Activated CD4-positive, alpha-beta T cell treated with anti-CD3 and anti-CD28 coated beads, Interleukin-10, Interleukin-2, amounts not matched to agents 100 ng/mL and 50 ng/mL, durations not matched to agents 16 hours and 8 hours (primary cell): ENCODE measurements around the gene SLC4A2.

Experiments used
- DNase-seq: peaks from one replicate; pipeline ENCODE4 v3.0.0-alpha.2; 2020

Gene SLC4A2

GRCh38 chr7:151081170-151082101, 22.0 kb downstream of the SLC4A2 start:
- no peak for DNase-seq

GRCh38 chr7:151082141-151083070, 23.0 kb downstream of the SLC4A2 start:
- DNase-seq: no peak

DNA sequence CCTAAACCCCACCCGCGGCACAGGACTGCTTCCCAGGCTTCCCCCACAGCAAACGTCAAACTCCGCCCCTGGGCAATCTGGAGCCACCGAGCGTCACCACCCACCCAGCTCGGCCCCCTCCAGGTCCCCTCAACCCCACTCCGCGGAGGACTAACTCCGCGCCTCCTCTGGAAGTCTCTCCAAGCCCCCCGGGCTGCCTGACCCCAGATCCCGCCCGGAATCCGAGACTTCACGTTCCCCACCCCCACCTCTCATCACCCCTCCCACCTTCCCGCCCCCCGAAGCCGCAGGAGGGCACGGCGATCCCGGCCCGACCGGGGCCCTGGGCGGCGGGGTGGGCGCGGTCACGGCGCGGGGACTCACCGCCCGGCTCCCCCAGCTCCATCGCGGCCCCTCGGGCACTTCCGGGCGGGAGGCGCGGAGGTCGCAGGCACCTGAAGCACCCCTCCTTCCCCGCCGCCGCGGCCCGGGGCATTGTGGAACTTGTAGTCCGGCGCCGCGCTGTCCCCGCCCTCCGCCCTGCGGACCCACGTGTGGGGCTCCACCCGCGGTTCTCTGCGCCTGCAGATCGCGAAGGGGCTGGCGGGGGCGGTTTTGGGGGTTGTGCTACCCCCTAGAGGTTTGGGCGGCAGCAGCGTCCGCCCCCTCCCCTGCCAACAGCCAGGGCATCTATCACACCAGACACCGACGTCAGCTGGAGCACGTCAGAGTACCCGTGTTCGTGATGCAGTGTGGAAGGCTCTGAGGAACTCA, 23.9 kb downstream of the SLC4A2 start, which contains the start of gene TMUB1:
TSS of gene TMUB1 (minus strand) at position 423 of the 753 bp plus-strand sequence. CDS start 930 bp downstream, outside the sequence.
- peak; percentile 87 for DNase-seq

DNA sequence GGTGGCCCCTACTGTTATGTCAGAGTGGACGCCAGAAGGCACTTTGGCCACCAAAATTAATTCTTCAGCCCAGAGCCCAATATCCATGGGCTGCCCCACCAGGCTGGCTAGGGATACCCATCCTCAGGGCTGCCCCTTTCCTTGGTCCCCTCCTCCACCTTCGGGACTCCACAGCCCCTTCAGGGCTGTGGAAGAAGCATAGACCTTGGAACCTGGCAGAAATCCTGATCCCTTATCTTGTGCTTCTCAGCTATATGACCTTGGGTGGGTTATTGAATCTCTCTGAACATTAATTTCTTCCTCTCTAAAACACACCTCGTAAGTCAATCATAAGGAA, 24.4 kb downstream of the SLC4A2 start:
- DNase-seq: no peak

GRCh38 chr7:151085329-151085690, 25.9 kb downstream of the SLC4A2 start:
- DNase-seq: no peak

DNA sequence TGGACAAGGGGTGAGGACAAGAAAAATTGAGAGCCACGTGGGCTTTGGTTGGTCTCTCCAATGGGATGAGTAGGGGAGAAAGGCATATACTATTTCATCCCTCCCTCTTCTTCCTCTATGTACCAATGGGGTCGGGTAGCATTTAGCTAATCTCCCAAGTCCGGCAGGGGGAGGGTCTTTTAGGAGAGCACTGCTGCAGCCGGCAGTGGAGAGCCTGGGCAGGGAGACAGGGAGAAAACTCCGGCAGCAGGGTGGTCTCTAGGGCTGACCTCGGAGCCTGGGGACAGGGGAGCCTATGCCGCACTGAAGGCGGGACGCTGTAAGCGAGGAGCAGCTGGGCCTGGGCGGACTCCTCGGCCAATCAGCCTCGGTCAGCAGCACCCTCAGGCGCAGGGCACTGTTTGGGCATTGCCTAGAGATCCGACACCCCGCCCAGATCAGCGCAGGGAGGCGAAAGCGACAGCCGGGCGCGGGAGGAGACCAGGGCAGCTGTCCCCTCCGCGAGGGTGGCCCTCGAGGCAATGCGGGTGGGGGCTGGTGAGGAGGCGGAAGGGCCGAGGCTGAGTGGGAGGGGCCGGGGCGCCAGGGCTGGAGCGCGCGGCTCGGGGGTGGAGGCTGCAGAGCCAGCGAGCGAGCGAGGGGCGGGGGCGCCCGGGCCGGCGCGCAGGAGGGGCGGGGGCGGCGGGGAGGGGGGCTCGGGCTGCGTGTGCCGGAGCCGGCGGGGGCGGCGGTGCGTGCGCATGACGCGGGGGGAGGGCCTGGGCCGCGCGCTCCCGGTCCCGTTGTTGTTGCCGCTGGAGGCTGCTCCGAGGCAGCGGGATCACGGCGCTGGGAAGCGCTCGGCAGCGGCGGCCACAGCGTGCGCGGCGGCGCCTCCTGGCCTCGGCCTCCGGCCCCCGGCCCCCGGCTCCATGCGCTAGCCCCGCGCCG, 26.6 kb downstream of the SLC4A2 start, which contains the start of gene AGAP3:
TSS of gene AGAP3 (plus strand) at position 785 of the 930 bp plus-strand sequence. CDS start 267 bp downstream, outside the sequence.
- peak; percentile 75 for DNase-seq

GRCh38 chr7:151086802-151087244, 27.4 kb downstream of the SLC4A2 start:
- DNase-seq: peak; percentile 41

DNA sequence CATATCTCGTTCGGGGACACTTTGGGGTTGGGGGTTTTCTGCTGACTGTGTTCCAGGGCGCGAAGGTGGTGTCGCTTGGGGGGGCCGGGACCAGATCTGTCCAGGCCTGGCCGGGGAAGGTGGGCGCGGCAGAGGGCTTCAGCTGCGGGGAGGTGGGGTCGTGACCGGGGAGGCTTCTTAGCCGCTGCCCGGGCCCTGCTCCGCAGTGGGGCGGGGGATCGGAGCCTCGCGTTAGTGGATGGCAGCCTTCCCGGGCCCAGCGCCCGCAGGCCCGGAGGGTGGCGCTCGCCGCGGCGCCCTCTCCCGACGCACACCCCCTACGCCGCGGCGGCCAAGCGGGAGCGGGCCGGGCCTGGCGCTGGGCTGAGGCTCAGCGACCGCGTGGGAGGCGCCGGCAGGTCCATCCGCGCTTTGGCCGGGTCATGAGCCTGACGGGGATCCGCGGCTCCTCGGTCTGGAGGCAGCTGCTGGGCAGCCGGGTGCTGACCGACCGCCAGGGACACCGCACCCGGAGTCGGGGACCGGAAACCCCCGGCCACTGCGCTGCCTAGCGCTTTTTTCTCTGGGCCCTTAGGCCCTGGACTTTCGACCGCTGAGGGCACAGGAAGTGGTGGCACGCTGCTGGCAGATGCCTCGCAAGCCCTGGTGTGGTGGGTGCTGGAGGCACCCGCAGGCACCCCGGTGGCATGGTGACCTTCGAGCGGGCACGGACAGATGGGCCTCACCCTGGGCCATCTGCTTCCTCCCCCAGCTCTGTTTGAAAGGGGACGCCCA, 28.0 kb downstream of the SLC4A2 start:
- DNase-seq: peak; percentile 53

DNA sequence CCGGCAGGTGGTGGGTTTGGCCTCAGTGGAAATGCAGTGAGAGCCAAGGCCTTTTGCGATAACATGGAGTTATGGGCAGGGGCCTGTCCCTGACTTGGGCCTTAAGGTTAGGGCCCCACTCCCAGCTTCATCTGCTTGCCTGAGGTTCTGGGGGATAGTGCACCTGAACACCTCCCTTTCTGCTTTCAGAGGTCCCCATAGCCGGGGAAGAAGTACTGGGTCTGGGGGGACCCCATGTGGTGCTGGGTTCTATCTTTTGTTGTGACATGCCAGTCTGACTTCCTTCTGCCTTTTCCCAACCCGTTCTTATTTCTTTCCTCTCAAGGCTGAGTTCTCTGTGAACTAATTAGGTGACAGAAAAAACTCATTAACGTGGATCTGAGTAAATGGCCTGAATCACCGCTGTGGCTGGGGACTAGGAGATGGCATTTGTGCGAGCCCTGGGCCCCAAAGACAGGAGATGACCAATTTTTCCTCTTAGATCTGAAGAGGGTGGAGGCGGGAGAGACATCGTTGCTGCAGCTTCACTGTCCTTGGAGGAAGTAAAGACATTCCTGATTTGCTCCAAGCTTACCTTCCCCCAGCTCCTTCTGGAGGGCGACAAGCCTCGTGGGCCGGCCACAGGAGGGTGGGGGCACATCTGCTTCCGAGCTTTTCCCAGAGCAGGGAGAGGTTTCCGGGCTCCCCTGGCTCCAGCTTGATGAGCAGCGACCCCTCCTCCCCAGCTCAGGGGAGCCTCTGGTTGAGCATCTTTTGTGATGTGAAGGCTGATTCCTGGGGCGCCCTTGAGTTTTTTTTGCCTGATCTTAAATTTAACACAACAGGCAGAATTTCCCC, 28.8 kb downstream of the SLC4A2 start:
- DNase-seq: no peak

DNA sequence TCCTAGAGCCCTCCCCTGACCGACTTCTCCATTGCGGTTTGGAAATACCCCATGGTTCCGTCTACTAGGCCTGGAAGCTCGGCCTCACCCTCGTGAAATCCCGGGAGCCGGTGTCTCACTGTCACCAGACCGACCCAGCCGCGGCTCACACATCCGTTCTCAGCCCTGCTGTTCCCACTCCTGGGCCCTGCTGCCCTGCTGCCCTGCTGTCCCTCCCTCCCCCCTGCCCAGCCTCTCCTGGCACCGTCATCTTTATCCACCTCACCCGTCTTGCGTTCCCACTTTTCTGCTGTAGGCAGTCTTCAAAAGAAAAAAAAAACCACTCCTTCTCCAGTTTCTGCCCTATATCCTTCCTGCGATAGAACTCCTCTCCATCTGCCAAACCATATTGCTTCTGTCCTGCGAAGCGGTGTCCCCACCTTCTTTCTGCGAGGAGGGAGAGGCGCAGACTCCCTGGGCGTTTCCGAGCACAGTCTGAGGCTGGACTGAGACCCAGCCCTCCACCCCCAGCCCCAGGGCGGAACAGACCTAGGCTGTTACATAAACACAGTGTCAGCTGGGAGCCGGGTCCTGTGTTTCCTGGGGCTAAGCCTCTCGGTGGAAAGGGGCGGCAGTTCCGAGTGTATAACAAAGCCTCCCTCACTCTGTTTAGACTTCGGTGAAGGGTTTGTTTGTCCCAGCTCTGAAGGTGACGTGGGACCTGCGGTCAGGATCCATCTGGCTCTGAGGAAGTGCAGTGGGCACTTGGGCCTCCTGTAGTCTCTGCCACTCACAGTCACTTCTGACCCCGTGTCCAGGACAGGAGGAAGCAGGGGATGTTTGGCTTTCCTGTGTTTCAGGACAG, 29.7 kb downstream of the SLC4A2 start:
- no peak for DNase-seq

- DNase-seq: no peak
These were observed 30.7 kb downstream of the SLC4A2 start for GRCh38 chr7:151089893-151090730.

DNA sequence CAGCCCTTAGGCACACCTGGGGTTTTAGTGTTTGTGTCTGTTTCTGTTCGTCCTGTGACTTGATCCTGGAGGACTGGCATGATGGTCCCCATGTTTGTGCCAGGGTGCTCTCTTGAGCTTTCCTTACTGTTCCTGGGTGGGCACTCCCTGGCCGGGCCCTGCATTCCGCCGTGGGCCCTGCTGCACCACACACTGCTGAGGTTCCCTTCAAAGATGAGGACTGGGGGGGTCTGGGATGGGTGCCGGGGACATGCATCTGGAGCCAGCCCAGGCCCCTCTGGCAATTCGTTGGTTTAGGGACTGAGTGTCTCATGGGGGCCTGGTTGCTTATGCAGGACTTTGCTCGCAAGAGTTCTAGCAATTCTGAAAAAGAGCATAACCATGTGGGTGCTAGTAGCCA, 31.6 kb downstream of the SLC4A2 start:
- DNase-seq: no peak

GRCh38 chr7:151091431-151091830, 32.0 kb downstream of the SLC4A2 start:
- DNase-seq: peak; percentile 37

DNA sequence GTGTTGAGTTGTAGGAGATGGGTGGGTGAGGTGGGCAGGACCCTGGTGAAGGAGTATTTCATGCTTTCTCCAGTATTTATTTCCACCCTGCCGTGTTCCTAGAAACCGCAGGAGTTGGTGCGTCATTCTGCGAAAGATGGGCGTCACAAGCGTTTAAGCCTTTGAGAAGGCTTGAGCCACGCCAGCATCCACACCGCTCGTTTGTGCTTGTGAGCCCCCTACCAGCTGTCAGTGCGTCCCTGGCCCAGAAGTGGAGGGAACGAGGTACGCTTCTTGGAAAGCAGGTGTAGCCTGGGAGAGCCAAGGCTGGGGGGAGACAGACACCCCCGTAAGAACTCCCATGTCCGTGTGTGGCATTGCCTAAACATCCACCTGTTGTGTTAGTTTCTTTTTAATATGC, 32.6 kb downstream of the SLC4A2 start:
- no peak for DNase-seq

DNA sequence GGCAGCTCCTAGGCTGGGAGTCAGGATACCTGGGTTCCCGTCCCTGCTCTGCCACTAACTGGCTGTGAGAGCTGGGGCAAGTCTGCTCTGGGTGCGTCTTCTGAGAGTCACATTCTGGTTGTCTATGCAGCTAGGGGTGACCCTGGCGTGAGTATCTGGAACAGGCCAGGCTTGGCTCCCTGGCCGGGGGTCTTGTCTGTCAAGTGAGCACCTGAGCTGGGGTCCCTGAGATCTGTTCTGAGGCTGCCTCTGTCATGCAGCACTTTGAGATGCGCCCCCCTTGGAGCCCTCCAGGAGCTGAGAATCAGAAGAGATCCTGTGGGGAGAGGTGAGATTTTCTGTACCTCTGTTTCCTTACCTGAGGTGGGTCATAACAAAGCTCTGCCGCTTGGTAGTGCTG, 34.4 kb downstream of the SLC4A2 start:
- no peak for DNase-seq

DNA sequence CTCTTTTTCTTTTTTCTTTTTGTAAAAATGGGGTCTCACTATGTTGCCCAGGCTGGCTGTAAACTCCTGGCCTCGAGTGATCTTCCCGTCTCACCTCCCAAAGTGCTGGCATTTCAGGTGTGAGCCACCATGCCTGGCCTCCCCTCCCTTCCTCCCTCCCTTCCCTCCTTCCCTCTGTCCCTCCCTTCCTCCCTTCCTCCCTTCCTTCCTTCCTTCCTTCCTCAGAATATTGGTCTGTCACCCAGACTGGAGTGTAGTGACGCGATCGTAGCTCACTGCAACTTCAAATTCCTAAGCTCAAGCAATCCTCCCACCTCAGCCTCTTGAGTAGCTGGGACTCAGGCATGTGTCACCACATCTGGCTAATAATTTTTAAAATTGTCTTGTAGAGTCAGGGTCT, 35.3 kb downstream of the SLC4A2 start:
- no peak for DNase-seq

DNA sequence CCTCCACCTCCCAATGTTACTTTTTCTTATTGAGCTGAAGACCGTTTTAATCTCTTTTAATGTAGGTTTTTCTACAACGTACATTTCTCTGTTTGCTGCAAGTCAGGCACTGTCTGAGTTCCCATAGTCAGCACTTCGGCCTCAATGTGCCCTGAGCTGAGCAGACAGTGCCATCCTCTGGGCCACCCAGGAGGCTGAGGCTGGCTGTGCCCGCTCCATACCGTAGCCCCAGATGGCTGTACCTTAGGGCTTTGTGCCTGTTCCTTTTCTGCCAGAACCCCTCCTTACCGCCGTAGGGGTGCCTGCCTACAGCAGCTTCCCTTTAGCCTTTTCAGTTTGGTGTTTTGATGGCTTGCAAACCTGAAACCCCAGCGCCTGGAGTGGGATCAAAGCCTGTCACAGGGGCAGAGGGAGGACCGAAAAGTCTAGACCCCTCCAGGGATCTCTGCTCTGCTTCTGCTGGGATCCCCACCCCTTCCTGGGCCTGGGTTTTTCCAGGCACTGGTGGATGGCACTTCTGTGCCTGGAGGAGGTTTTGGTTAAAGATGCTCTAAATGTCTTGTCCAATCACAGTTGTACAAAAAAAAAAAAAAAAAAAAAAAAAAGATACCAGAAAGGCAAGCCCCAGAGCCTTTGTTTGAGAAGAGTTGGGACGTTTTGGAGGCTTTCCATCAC, 35.9 kb downstream of the SLC4A2 start:
- no peak for DNase-seq
